CD4-positive, alpha-beta T cell treated with Interleukin-1 beta for 1 hour (primary cell): ENCODE data around the gene ELOVL6.
A peak's percentile ranks its signal among the peaks of the same experiment; 100 is the strongest.

Source experiments
- DNase-seq, 2 donors: peaks; one replicate each; pipeline ENCODE4 v3.0.0-alpha.2; 2020 to 2022

ELOVL6 gene

DNA sequence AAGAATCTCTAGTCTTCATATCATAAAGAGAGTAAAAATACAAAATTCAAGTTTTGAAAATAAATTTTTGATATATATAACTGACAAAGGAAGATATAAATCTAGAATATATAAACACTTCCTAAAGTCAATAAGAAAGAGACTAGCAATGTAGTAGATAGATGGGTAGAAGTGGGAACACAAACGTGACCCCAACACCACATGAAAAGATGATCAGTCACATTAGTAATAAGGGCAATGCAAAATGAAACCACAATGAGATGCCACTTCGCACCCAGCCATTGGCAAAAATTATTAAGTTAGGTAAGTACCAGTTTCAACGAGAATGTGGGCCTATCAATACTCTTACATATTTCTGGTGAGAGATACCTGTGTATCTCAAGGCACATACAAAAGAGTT is 179.3 kb downstream of the ELOVL6 start:
- DNase-seq: no peak

DNA sequence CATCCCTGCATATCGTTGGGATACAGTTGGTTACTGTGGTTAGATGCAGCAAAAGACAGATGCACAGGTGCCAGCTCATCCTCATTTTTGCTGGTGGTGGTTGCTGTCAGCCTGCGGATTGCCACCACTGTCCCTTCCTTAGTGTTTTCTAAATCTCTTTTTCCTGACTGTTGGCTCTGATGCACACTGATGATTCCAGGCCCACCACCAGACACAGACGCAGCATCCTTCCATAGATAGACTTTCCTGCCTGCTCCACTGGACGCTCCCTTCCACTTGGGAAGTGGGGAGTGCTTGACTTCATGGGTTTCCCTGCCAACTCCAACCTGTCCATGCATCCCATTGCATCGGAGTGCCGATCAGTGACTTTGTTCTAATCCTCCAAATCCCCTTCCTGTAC is 184.2 kb downstream of the ELOVL6 start:
- DNase-seq: no peak

DNA sequence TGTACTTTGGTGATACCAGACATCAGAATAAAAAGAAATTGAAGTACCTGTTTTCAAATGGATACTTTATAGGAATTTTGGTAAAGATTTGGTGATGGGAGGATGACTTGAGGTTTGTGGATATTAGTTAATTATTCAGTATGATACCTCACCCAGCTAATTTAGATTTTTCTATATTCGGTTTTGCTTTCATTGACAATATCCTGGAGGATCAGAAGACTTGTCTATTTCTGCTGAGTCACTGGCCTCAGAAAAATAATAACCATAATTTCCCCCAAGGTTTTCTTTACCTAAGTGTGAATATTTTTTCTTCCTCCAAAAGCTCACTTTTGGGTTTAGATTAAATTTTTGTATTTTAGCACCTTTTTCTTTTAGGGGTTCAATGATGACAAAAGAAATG is 185.5 kb downstream of the ELOVL6 start:
- DNase-seq: no peak

DNA sequence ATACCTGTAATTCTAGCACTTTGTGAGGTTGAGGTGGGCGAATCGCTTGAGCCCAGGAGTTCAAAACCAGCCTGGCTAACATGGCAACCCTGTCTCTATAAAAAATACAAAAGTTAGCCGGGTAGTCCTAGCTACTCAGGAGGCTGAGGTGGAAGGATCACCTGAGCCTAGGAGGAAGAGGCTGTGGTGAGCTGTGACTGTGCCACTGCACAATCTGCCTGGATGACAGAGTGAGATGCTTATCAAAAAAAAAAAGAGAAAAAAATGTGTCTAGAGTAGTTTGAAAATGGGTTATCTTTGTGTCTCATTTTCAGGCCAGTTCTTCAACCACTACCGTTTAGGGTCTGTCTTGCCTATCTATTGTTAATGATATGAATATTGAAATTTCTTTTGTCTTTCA is 187.6 kb downstream of the ELOVL6 start:
- no peak for DNase-seq

DNA sequence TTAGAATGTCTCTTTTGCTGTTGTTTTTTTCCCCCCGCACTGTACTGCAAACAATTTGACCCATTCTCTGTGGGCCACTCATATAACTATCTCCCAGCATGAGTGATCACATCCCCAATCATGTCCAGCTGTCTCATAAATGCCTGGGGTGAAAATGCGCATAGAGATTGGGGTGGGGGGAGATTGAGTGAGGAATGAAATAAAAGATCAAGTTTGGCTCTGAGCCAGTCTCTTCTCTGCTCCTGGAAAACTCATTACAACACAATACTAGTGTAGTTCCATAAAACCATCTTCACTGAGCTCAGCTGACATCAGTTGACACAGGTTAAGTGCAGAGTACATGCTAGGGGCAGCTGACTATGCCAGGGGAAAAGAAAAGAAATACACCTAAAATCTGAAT is 188.9 kb downstream of the ELOVL6 start:
- DNase-seq: no peak

DNA sequence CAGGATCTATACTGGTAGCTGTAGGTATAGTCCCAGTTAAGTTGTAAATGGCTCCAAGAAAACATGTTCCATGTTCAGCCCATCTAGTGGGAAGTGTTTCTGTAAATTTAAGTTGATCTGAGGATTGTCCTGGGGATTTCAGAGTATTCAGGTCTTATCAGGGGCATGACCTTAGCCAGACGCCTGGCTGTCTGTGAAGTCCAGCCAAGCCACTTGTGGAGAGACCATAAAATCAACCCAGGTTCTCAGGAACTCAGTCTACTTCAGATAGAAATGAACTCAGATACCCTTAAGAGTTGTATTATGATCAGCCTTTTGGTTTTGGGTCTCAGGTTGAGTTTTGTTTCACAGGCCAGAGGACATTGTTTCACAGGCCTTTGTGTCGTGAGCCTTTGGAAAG is 189.9 kb downstream of the ELOVL6 start:
- DNase-seq: no peak

DNA sequence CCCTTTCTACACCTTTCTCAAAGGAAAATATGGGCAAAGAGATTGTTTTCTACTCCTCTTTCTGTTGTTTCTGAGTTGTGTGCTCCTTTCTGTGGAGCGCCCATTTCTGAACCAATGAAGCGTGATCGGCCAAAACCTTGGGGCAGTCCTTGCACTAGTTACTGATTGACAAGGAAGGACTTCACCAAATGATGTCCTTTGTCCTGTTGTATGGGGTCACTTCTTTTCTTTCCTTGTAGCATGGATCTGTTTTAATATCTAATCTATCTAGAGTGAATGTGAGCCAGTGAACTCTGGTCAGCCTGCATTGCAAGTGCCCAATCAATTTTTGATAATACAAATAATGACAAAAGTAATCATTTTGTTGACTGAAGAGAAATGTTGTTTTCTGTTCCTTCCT is 191.2 kb downstream of the ELOVL6 start:
- no peak for DNase-seq

DNA sequence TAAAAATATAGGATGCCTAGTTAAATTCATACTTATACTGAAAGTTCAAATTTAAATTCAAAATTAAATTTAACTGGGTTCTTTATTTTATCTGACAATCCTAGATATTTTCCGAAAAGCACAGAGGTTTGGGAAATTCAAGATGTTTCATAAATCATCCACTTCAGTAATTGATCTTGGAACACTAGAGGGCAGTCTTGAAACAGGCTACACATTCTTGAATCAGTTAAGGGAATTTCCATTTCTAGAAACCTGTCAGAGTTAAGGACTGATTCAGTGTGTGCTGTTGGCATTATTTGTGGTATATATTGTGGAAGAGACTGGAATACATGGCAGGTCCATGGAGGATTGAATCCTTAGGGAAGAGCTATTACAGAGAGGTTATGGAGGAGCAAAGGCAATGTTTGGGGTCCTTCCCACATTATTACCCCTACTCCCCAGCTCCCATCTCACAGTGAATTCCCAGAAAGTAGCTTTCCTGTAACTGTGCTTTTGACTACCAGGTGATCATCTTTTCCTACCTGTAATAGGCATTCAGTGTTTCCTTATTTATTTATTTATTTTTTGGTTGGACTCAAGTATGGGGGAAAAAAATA is 192.9 kb downstream of the ELOVL6 start:
- DNase-seq: peak in 1 of 2 donors; percentile 69

DNA sequence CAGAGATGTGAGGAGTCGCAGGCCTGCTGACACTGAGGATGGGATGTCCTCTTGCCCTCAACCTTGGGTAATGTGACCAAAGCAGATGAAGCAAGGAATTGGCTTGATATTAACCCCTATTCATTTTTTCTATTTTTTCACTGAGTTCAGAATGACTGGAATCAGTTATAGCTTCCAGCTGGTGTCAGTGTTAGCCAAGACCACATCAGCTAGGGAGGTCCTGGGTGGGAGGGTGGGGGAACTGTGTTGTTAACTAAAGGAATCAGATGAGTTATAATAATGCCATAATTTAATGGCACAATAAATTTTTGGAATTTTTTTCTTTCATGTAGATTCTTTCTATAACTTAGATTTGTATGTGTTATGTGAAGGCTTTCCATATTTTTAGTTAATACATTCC is 193.9 kb downstream of the ELOVL6 start:
- no peak for DNase-seq

DNA sequence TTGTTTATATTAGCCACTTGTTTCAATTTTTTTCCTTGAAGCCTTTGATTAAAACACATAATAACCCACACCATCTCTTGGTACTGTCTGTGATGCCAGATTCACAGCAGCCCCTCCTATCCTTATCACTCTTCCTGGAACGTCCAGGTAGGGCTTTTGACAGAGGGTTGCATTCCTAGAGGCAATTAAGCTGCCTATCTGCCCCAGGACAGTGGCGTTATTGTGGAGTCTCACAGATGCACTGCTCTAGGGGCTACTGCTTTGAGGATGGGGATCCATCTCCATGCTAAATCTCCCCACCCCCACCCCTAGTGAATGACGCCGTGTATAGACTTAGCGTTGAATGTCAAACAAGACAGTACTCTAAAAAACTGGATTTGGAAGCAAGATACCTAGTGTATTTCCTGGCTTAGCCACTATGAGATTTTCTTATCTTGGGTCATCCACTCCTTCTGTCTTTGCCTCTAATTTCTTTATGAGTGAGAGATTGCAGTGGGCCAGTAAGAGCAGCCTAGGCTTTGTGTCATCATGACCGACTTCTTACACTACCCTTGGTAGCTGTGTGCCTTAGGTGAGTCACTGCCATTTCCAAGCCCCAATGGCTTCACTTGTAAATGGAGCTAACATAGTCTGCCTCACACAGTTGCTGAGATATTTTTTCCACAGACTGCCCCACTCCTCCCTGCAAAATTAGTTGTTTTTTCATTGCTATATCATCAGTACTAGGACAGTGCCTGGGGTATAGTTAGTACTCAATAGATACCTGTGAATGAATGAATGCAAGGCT is 194.8 kb downstream of the ELOVL6 start:
- DNase-seq: no peak

DNA sequence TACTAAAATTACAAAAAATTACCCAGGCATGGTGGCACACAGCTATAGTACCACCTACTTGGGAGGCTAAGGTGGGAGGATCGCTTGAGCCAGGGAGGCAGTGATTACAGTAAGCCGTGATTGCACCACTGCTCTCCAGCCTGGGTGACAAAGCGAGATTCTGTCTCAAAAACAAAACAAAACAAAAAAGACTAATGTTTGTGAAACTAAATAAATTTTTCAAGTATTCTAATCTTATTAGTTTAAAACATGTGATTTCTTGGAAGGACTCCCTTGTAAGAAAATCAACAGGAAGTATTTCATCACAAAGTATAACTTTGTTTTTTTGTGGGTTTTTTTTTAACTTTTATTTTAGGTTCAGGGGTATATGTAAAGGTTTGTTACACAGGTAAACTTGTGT is 196.1 kb downstream of the ELOVL6 start:
- DNase-seq: no peak

DNA sequence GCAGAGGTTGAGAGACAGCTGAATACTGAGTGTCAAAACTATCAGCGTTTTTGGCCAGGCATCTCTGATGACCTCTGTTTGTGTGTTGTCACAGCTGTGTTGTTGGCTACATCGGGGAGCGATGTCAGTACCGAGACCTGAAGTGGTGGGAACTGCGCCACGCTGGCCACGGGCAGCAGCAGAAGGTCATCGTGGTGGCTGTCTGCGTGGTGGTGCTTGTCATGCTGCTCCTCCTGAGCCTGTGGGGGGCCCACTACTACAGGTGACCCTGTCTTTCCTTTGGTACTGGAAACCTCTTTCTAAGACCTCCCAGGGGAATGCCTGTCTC is 198.9 kb downstream of the ELOVL6 start:
- DNase-seq: no peak

DNA sequence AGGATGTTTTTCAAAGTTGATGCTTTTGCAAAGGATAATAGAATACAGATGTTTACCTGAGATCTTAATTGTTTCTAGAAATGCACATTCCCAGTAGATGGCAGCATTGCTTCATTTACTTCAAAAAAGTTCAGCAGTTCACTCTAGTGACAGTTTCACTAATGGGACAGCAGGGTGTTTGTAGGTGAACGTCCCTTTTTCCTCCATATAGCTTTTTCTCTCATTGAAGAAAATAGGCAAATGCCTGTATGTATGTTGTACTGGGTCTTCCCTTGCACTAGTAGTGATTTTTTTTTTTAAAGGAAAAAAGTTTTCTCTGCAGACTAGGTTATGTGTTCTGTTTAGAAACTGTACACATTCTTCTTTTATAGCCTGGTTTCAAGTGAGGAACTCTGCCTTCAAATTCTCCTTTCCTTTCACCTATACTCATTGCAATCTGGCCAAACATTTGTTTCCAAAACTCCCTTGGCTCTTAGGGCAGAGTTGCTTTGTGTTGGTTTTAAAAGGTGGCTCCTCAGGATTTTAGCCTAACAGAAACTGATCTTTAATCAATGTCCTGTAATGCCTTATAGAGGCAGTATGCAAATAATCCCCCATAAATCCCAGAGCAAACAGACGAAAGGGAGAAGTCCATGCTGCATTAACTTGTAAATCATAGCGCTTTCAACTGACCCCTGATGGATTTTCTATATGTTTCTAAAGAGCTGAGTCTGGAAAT is 199.4 kb downstream of the ELOVL6 start:
- peak in 1 of 2 donors; percentile 76 for DNase-seq

DNA sequence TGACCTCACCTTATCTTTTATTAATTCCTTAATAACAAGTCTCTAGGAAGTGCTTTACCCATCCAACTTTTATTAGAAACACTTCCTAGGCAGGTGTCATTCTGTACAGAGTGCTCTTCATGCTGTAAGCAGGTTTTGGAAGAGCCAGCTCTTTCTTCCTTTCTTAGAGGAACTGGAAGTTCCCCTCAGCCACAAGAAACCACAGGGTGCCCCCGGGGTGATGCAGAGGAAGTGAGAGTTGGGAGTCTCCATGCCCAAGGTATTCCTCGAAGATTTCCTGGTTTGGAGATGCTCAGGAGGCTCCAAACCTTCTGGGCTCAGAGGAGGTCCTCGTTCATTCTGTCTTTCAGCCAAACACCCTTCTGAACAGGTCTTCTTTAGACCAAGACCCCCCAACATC is 201.9 kb downstream of the ELOVL6 start:
- DNase-seq: no peak
